Measurements from ENCODE around the gene TAOK2. TPM values are rescaled to one million over a fixed set of nuclear protein-coding genes. Genes with fewer than 3 reads are reported as not detected.

TAOK2 gene
- total RNA-seq, 1 experiment from 2014 or later: 99.4 TPM

GRCh38 chr16:29925781-29926710 is 47.6 kb upstream of the TAOK2 start, which contains the start of gene KCTD13:
Gene KCTD13 (minus strand): TSS chr16:29926226. CDS start chr16:29926033, 193 bp downstream.
- TF ChIP-seq TCF7L2 (IDR thresholded peaks at IDR 0.05; ENCODE audit: low read depth, low read length) (no peak), SIN3A (IDR thresholded peaks at IDR 0.05; ENCODE audit: borderline replicate concordance, insufficient read depth, low read depth, low read length) (no peak), CTCF (IDR thresholded peaks at IDR 0.05) (no peak), POLR2AphosphoS5 (IDR thresholded peaks at IDR 0.05; ENCODE audit: low read depth, low read length) (peak; percentile 96), REST (IDR thresholded peaks at IDR 0.05; ENCODE audit: insufficient read depth in 1 of 2, low read depth in 2 of 2, low read length in 1 of 2) (no peak; a peak in 1 of 4 replicates)
- ChIA-PET POLR2A (interaction anchor here (0.6 to 1.5 kb wide), 5 partner anchors 18 to 140 kb away, joined by 3 to 10 read pairs (median 6); no protein-coding TSS in a partner anchor), CTCF (interaction anchor here (0.7 kb wide), 1 partner anchor 92 kb away, joined by 6 read pairs; no protein-coding TSS in a partner anchor)
- intact Hi-C loops (cut with micrococcal nuclease; ENCODE audit: unreplicated experiment) (no loop called here), in situ Hi-C loops (cut with HindIII; ENCODE audit: low pct_unique_long_range_greater_than_20kb, low sequenced_read_pairs) (no loop called here)
- Histone ChIP-seq H3K9me3 (ENCODE audit: control insufficient read depth, insufficient read depth, low read depth, low read length) (no peaks in the 10 kb centered on the region), H3K36me3 (ENCODE audit: control insufficient read depth, insufficient read depth, low read length) (0 out of 2 replicates have a peak, but pooled peaks cover 5% of the 10 kb centered on the region), H3K27me3 (ENCODE audit: control insufficient read depth, insufficient read depth, low read length) (no peaks in the 10 kb centered on the region), H3K4me3 (ENCODE audit: low read depth in 2 of 2, low read length in 2 of 2) (peak within 1 kb of the TSS; percentile 59 to 88), H3K27ac (ENCODE audit: low read length) (peak within 1 kb of the TSS; percentile 97), H3K4me1 (ENCODE audit: control insufficient read depth, insufficient read depth, low read length) (peaks cover 14% of the 10 kb centered on the region)
- no peak for DNase-seq (ENCODE audit: low read depth, low spot score)
- ATAC-seq: peak; percentile 97
- no TSS peak for BruUV-seq (replicated peaks)

- Histone ChIP-seq H3K36me3 (ENCODE audit: control insufficient read depth, insufficient read depth, low read length) (0 out of 2 replicates have a peak, but pooled peaks cover 5% of the 10 kb centered on the region), H3K27me3 (ENCODE audit: control insufficient read depth, insufficient read depth, low read length) (no peaks in the 10 kb centered on the region), H3K4me3 (ENCODE audit: low read depth in 2 of 2, low read length in 2 of 2) (peak overlapping the region; percentile 59 to 88), H3K27ac (ENCODE audit: low read length) (peak overlapping the region; percentile 97), H3K9me3 (ENCODE audit: control insufficient read depth, insufficient read depth, low read depth, low read length) (no peaks in the 10 kb centered on the region), H3K4me1 (ENCODE audit: control insufficient read depth, insufficient read depth, low read length) (peaks cover 14% of the 10 kb centered on the region)
- TF ChIP-seq TCF7L2 (IDR thresholded peaks at IDR 0.05; ENCODE audit: low read depth, low read length) (no peak), POLR2AphosphoS5 (IDR thresholded peaks at IDR 0.05; ENCODE audit: low read depth, low read length) (no peak), REST (IDR thresholded peaks at IDR 0.05; ENCODE audit: insufficient read depth in 1 of 2, low read depth in 2 of 2, low read length in 1 of 2) (no peak), CTCF (IDR thresholded peaks at IDR 0.05) (no peak), SIN3A (IDR thresholded peaks at IDR 0.05; ENCODE audit: borderline replicate concordance, insufficient read depth, low read depth, low read length) (no peak)
- in situ Hi-C loops (cut with HindIII; ENCODE audit: low pct_unique_long_range_greater_than_20kb, low sequenced_read_pairs): no loop called here
- CTCF ChIA-PET: interaction anchor here (0.7 kb wide), 1 partner anchor 91 kb away, joined by 6 read pairs; no protein-coding TSS in a partner anchor
- POLR2A ChIA-PET: interaction anchor here (0.7 to 1.5 kb wide), 3 partner anchors 18 to 49 kb away, joined by 3 to 10 read pairs (median 8); no protein-coding TSS in a partner anchor
- ATAC-seq: peak; percentile 16; the same call in 1 of the 2 replicates
- DNase-seq (ENCODE audit: low read depth, low spot score): no peak
- no TSS peak for BruUV-seq (replicated peaks)
- intact Hi-C loops (cut with micrococcal nuclease; ENCODE audit: unreplicated experiment): no loop called here
Measured at GRCh38 chr16:29926711-29927052, 47.0 kb upstream of the TAOK2 start.

All from Panc1 (cell line).